Erythroblast (primary cell): ENCODE measurements around the gene GON7.
"Not testable (repeated sequence)": the region's sequence is repeated elsewhere in the genome, so short reads cannot be mapped to it uniquely, and the experiment has no call there.

Experiments
- GATA1 ChIP-seq: IDR thresholded peaks from 2 replicates; pipeline ENCODE4 v1.6.1; 2011; ENCODE audit warnings: low read depth, mild to moderate bottlenecking, control low read depth, low read length, moderate library complexity
- POLR2A ChIP-seq: IDR thresholded peaks from 2 replicates; pipeline ENCODE4 v1.6.1; 2011; ENCODE audit warnings: mild to moderate bottlenecking, low read length

DNA sequence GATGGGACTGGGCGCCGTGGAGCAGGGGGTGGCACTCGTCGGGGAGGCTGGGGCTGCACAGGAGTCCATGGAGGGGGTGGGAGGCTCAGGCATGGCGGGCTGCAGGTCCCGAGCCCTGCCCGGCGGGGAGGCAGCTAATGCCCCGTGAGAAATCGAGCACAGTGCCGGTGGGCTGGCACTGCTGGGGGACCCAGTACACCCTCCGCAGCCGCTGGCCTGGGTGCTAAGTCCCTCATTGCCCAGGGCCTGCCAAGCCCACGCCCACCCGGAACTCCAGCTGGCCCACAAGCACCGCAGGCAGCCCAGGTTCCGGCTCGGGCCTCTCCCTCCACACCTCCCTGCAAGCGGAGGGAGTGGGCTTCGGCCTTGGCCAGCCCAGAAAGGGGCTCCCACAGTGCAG is 36.7 kb downstream of the GON7 start:
- TF ChIP-seq POLR2A, GATA1: not testable (repeated sequence)
